ENCODE measurements around the gene SESTD1.

DNA sequence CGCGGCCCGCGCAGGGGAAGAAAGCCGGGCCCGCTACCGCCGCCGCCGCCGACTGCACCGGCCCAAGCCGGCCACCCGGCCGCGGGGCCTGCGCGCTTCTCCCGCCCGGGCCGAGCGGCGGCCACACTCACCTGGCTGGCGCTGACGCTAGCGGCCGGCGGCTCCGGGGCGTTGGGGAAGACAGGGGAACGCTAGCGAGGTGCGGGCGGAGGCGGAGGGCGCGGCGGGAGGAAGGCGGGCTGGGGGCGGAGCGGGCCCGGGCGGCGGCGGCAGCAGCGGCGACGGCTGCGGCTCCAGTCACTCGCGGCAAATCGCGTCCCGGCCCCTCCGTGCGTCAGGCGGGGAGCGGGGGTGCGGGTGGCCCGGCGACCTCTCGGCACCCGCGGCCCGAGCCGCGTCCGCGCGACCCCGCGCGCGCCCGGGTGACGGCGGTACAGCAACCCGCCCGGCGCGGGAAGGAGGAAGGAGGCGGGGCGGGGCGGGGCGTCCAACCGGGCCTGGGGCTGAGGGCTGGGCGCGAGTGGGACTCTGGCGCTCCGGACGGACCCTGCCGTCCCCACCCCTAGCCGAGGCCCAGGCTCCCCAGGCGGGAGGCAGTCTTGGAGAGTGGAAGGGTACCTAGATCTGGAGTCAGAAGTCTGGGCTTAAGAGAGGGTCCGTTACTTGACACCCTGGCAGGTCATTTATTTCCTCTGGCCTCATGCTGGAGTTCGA, at the start of gene SESTD1:
- no peak for TF ChIP-seq GATA2 (IDR thresholded peaks at IDR 0.05; ENCODE audit: low read depth, low read length)
- no peak for TF ChIP-seq GATA3 (IDR thresholded peaks at IDR 0.05; ENCODE audit: low read depth, low read length)
